Peyer's patch (tissue), 4 donors: ENCODE data around the gene ATP10A. TPM values are rescaled to one million over a fixed set of nuclear protein-coding genes. Genes with fewer than 3 reads are reported as not detected.
"Not testable (repeated sequence)": the region's sequence is repeated elsewhere in the genome, so short reads cannot be mapped to it uniquely, and the experiment has no call there.

Experiments
- DNase-seq, 3 donors: peaks; one replicate each; pipeline ENCODE4 v3.0.0-alpha.2; 2017 to 2019
- H3K27ac ChIP-seq, 4 donors: fragments of 200-600 bp; sonication (generic); one replicate each; pipeline ENCODE4 v1.5.1; 2016 to 2019
- H3K27me3 ChIP-seq, 2 donors: fragments of 200-600 bp; sonication (generic); one replicate each; pipeline ENCODE4 v1.5.1; 2019
- H3K36me3 ChIP-seq, 3 donors: fragments of 200-600 bp; sonication (generic); one replicate each; pipeline ENCODE4 v1.5.1; 2016 to 2019
- H3K4me1 ChIP-seq, 4 donors: fragments of 200-600 bp; sonication (generic); one replicate each; pipeline ENCODE4 v1.5.1; 2016 to 2019
- H3K4me3 ChIP-seq, 4 donors: fragments of 200-600 bp; sonication (generic); 1 replicate in 3 of 4; 2 replicates in 1 of 4; pipeline ENCODE4 v1.5.1; 2016 to 2019; ENCODE audit warnings: mild to moderate bottlenecking in 1 of 4
- H3K9me3 ChIP-seq, 4 donors: fragments of 200-600 bp; sonication (generic); one replicate each; pipeline ENCODE4 v1.5.1; 2016 to 2019; ENCODE audit warnings: mild to moderate bottlenecking in 1 of 4
- CTCF ChIP-seq, 6 experiments: fragments of 450-650 bp in 4 of 6; fragments of 200-600 bp in 2 of 6; sonication (generic) in 1 of 6; IDR thresholded peaks; one replicate each; pipeline ENCODE4 v1.5.1; 2017 to 2019; ENCODE audit warnings: antibody characterized with exemption in 6 of 6, mild to moderate bottlenecking in 3 of 6, moderate library complexity in 1 of 6
- POLR2A ChIP-seq, 2 donors: fragments of 450-650 bp; IDR thresholded peaks; one replicate each; pipeline ENCODE4 v1.5.1; 2017; ENCODE audit warnings: antibody characterized with exemption in 2 of 2, mild to moderate bottlenecking in 2 of 2, moderate library complexity in 2 of 2
- total RNA-seq, 4 donors: library from RNA; depleted of rRNA; stranded (reverse); fragments of >200 nt; gene quantifications; one replicate each; pipeline ENCODE4 v1.1.0, GENCODE V29; 2016

Gene ATP10A
- total RNA-seq, 4 donors from 2014 or later: 1.6 to 7.4 (median 3.7) TPM

GRCh38 chr15:25652704-25653103 is 210.4 kb downstream of the ATP10A start:
- Histone ChIP-seq H3K4me3 (no peak overlapping the region), H3K27ac (no peak overlapping the region), H3K36me3 (no peaks in the 10 kb centered on the region), H3K4me1 (no peaks in the 10 kb centered on the region), H3K27me3 (no peaks in the 10 kb centered on the region), H3K9me3 (no peaks in the 10 kb centered on the region)
- no peak for TF ChIP-seq POLR2A (IDR thresholded peaks at IDR 0.05)
- no peak for TF ChIP-seq CTCF (IDR thresholded peaks at IDR 0.05)
- no peak for DNase-seq

DNA sequence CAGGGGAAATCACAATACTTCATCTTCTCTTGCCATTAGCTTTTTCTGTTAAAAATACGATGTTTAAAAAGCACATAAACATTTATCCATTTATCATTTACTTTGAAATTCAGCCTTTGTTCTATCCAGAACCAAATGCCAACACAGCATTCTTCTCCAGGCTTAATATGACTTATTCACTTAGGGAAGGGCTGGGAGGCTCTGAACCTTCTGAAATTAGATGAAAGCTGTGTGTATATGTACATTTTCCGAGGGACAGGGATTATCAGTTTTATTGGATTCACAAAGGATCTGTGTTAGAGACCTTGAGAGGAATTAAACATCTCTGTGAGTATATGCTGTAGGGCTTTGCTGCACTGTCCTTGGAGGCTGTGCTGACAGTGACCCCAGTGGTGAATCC is 213.7 kb downstream of the ATP10A start:
- H3K9me3 ChIP-seq: no peaks in the 10 kb centered on the region
- H3K4me3 ChIP-seq: no peak overlapping the region
- H3K4me1 ChIP-seq: no peaks in the 10 kb centered on the region
- no peak overlapping the region for H3K27ac ChIP-seq
- TF ChIP-seq POLR2A (IDR thresholded peaks at IDR 0.05) (no peak), CTCF (IDR thresholded peaks at IDR 0.05) (no peak)
- no peaks in the 10 kb centered on the region for H3K36me3 ChIP-seq
- no peaks in the 10 kb centered on the region for H3K27me3 ChIP-seq
- no peak for DNase-seq

DNA sequence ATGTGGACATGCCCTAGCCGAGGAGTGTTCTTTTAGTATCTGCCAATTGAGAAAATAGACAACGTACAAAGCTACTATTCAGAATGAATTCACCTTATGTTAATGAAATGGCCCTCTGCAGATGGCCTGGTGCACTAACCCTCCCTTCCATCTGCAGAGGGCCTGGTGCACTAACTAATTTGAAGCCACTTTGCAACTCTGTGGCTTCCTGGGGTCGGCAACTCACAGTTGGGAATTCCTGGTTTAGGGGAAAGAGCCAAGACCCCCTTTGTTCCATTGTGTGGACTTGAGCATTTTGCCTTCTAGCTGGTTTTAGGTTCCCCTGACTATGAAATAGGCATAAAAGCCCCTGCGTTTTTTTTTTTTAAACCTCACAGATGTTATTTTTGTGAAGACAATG is 220.0 kb downstream of the ATP10A start:
- H3K4me1 ChIP-seq: no peaks in the 10 kb centered on the region
- no peak overlapping the region for H3K4me3 ChIP-seq
- H3K9me3 ChIP-seq: no peaks in the 10 kb centered on the region
- no peaks in the 10 kb centered on the region for H3K27me3 ChIP-seq
- DNase-seq: no peak
- TF ChIP-seq POLR2A (IDR thresholded peaks at IDR 0.05): no peak
- no peak for TF ChIP-seq CTCF (IDR thresholded peaks at IDR 0.05)
- no peak overlapping the region for H3K27ac ChIP-seq
- no peaks in the 10 kb centered on the region for H3K36me3 ChIP-seq

DNA sequence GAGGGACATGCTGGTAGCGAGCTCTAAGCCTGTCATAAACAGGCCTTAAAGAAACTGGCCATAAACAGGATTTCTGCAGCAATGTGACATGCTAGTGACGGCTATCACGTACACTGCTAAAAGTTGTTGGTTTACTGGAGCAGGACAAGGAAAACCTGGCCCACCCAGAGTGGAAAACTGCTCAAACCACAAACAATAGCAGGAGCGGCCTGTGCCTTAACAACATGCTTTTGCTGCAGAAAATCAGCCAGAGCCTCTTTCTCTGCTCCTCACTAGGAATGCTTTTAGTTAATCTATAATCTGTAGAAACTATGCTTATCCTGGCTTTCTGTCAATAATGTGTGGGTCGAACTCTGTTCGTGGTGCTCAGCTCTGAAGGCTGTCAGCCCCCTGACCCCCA is 221.4 kb downstream of the ATP10A start:
- no peak overlapping the region for H3K4me3 ChIP-seq
- no peaks in the 10 kb centered on the region for H3K36me3 ChIP-seq
- H3K4me1 ChIP-seq: no peaks in the 10 kb centered on the region
- no peak overlapping the region for H3K27ac ChIP-seq
- no peak for DNase-seq
- no peaks in the 10 kb centered on the region for H3K27me3 ChIP-seq
- TF ChIP-seq POLR2A (IDR thresholded peaks at IDR 0.05) (no peak), CTCF (IDR thresholded peaks at IDR 0.05) (no peak)
- no peaks in the 10 kb centered on the region for H3K9me3 ChIP-seq

GRCh38 chr15:25641361-25641760 is 221.8 kb downstream of the ATP10A start:
- Histone ChIP-seq H3K27ac (no peak overlapping the region), H3K36me3 (no peaks in the 10 kb centered on the region), H3K9me3 (no peaks in the 10 kb centered on the region), H3K27me3 (no peaks in the 10 kb centered on the region), H3K4me3 (no peak overlapping the region), H3K4me1 (no peaks in the 10 kb centered on the region)
- no peak for DNase-seq
- no peak for TF ChIP-seq CTCF (IDR thresholded peaks at IDR 0.05)
- TF ChIP-seq POLR2A (IDR thresholded peaks at IDR 0.05): no peak

- H3K27ac ChIP-seq, H3K4me3 ChIP-seq, H3K27me3 ChIP-seq: not testable (repeated sequence)
Observed at GRCh38 chr15:25640959-25641358, 222.2 kb downstream of the ATP10A start.

More at GRCh38 chr15:25640959-25641358, 222.2 kb downstream of the ATP10A start:
- H3K36me3 ChIP-seq, H3K9me3 ChIP-seq, DNase-seq, H3K4me1 ChIP-seq: not testable (repeated sequence)
